Measurements from ENCODE around the gene DCAF12. TPM values are rescaled to one million over a fixed set of nuclear protein-coding genes. Genes with fewer than 3 reads are reported as not detected.

Gene DCAF12
- total RNA-seq, 2 donors from 2014 or later = 37.9 to 41.5 TPM

GRCh38 chr9:34106110-34106509, 20.4 kb downstream of the DCAF12 start:
- Histone ChIP-seq H3K27ac (no peak overlapping the region), H3K9me3 (no peaks in the 10 kb centered on the region), H3K9ac (ENCODE audit: low read depth in 2 of 2, low read length in 2 of 2) (no peak overlapping the region), H3K36me3 (peaks cover 20% of the 10 kb centered on the region), H3K4me1 (no peaks in the 10 kb centered on the region), H3K4me3 (no peak overlapping the region), H3K27me3 (no peaks in the 10 kb centered on the region)
- no peak for TF ChIP-seq CTCF (IDR thresholded peaks at IDR 0.05)
- DNase-seq = no peak
- intact Hi-C loops (cut with DNase I) = no loop called here

DNA sequence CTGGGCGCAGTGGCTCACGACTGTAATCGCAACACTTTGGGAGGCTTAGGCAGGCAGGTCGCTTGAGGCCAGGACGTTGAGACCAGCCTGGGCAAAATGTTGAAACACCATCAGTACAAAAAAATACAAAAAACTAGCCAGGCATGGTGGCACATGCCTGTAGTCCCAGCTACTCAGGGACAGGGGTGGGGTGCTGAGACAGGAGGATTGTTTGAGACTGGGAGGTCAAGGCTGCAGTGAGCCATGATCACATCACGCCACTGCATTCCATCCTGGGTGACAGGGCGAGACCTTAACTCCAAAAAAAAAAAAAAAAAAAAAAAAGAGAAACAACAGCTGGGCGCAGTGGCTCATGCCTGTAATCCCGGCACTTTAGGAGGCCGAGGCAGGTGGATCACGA, 23.7 kb downstream of the DCAF12 start:
- intact Hi-C loops (cut with DNase I) = no loop called here
- DNase-seq = no peak
- Histone ChIP-seq H3K27me3 (no peaks in the 10 kb centered on the region), H3K27ac (no peak overlapping the region), H3K4me3 (no peak overlapping the region), H3K9me3 (no peaks in the 10 kb centered on the region), H3K9ac (ENCODE audit: low read depth in 2 of 2, low read length in 2 of 2) (no peak overlapping the region), H3K4me1 (no peaks in the 10 kb centered on the region), H3K36me3 (peaks cover 25% of the 10 kb centered on the region)
- TF ChIP-seq CTCF (IDR thresholded peaks at IDR 0.05) = no peak

- Histone ChIP-seq H3K9ac (ENCODE audit: low read depth in 2 of 2, low read length in 2 of 2) (no peak overlapping the region), H3K27me3 (no peaks in the 10 kb centered on the region), H3K27ac (no peak overlapping the region), H3K4me3 (no peak overlapping the region), H3K36me3 (peaks cover 20% of the 10 kb centered on the region), H3K4me1 (no peaks in the 10 kb centered on the region), H3K9me3 (no peaks in the 10 kb centered on the region)
- no peak for DNase-seq
- intact Hi-C loops (cut with DNase I) = loop anchor here (10.0 kb wide), 2 partner anchors 56 to 156 kb away; no protein-coding TSS in a partner anchor
- TF ChIP-seq CTCF (IDR thresholded peaks at IDR 0.05) = no peak
Measured at GRCh38 chr9:34098307-34098706, 28.2 kb downstream of the DCAF12 start.

GRCh38 chr9:34097865-34098264, 28.6 kb downstream of the DCAF12 start:
- H3K4me3 ChIP-seq = no peak overlapping the region
- no peak overlapping the region for H3K9ac ChIP-seq (ENCODE audit: low read depth in 2 of 2, low read length in 2 of 2)
- H3K27me3 ChIP-seq = no peaks in the 10 kb centered on the region
- no peak for DNase-seq
- H3K9me3 ChIP-seq = no peaks in the 10 kb centered on the region
- H3K36me3 ChIP-seq = peaks cover 20% of the 10 kb centered on the region
- H3K27ac ChIP-seq = no peak overlapping the region
- no peaks in the 10 kb centered on the region for H3K4me1 ChIP-seq
- TF ChIP-seq CTCF (IDR thresholded peaks at IDR 0.05) = no peak
- intact Hi-C loops (cut with DNase I) = loop anchor here (10.0 kb wide), 2 partner anchors 57 to 157 kb away; no protein-coding TSS in a partner anchor

- Histone ChIP-seq H3K27ac (no peak overlapping the region), H3K4me3 (no peak overlapping the region), H3K9me3 (no peaks in the 10 kb centered on the region), H3K9ac (ENCODE audit: low read depth in 2 of 2, low read length in 2 of 2) (no peak overlapping the region), H3K36me3 (peaks cover 20% of the 10 kb centered on the region), H3K4me1 (no peaks in the 10 kb centered on the region), H3K27me3 (no peaks in the 10 kb centered on the region)
- TF ChIP-seq CTCF (IDR thresholded peaks at IDR 0.05) = no peak
- DNase-seq = no peak
- intact Hi-C loops (cut with DNase I) = loop anchor here (10.0 kb wide), 2 partner anchors 58 to 158 kb away; no protein-coding TSS in a partner anchor
Measured at GRCh38 chr9:34096751-34097150, 29.7 kb downstream of the DCAF12 start.

Data from colonic mucosa (tissue), 4 donors.